ENCODE results near the gene YWHAG.

DNA sequence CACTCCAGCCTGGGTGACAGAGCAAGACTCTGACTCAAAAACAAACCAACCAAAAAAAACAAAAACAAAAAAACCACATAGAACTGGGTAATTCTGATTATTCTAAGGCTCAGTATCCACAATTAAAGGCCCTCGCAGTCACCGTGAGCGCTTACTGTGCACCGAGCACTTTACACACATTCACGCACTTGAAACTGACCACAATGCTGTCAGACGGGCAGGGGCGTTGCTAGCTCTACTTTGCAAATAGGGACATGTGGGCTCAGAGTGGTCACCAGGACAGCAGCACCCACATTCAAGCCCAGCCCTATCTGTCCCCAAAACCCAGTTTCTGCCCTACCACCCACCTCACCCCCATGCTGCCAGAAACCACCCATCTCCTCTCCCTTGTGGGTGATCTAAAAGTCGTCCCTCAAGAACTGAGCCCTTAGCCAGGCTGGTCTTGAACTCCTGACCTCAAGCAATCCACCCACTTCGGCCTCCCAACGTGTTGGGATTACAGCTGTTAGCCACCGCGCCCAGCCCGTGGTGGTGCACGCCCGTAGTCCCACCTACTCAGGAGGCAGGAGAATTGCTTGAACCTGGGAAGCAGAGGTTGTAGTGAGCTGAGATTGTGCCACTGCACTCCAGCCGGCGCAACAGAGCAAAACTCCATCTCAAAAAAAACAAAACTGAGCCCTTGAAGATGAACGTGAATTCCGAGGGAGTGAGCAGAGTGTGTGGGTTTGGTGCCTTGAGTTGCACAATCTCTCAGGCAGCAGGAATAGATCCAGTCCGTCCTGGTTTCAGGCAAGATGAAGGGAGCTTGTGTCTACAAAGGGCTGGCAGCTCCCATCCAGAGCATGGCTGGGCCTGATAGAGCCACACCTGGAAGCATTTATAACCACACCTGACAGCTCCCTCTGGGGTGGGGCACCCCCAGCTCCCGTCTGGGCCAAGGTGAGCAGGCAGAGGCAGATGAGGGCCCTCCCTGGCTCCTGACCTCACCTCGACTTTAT is 61.7 kb downstream of the YWHAG start:
- TF ChIP-seq CTCF (conservative IDR thresholded peaks at IDR 0.05; ENCODE audit: low read length): no peak
- no peak for TF ChIP-seq EZH2phosphoT487 (IDR thresholded peaks at IDR 0.05; ENCODE audit: borderline replicate concordance, low read depth, low read length)
